Measurements from ENCODE around the gene POLH. TPM values are rescaled to one million over a fixed set of nuclear protein-coding genes. Genes with fewer than 3 reads are reported as not detected.

POLH gene
- total RNA-seq, 1 experiment from 2014 or later: 28.4 TPM

DNA sequence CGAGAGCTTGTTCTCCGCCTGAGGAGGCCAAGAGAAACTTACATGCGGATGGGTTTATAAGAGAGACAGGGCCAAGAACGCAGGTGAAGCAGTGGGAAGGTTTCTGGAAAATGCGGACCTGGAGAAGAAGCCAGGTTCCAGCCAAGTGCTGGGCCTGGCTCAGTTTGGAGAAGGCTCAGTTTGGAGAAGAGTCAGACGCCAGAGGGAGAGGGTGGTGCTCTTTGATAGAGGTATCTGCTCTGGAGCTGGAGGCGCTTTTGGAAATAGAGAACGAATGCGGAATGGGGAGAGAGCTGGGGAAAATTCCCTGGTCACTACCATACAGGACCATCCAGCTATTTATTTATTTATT, 69.6 kb downstream of the POLH start:
- DNase-seq (ENCODE audit: low read depth, low spot score): no peak
- no peak overlapping the region for H3K27ac ChIP-seq (ENCODE audit: low read length)
- no TSS peak for BruUV-seq (replicated peaks)
- in situ Hi-C loops (cut with HindIII; ENCODE audit: low pct_unique_long_range_greater_than_20kb, low sequenced_read_pairs) (no loop called here), intact Hi-C loops (cut with micrococcal nuclease; ENCODE audit: unreplicated experiment) (no loop called here)
- TF ChIP-seq POLR2AphosphoS5 (IDR thresholded peaks at IDR 0.05; ENCODE audit: low read depth, low read length) (no peak), SIN3A (IDR thresholded peaks at IDR 0.05; ENCODE audit: borderline replicate concordance, insufficient read depth, low read depth, low read length) (no peak), REST (IDR thresholded peaks at IDR 0.05; ENCODE audit: insufficient read depth in 1 of 2, low read depth in 2 of 2, low read length in 1 of 2) (no peak), TCF7L2 (IDR thresholded peaks at IDR 0.05; ENCODE audit: low read depth, low read length) (no peak)
- TF ChIP-seq, protein P1, sequence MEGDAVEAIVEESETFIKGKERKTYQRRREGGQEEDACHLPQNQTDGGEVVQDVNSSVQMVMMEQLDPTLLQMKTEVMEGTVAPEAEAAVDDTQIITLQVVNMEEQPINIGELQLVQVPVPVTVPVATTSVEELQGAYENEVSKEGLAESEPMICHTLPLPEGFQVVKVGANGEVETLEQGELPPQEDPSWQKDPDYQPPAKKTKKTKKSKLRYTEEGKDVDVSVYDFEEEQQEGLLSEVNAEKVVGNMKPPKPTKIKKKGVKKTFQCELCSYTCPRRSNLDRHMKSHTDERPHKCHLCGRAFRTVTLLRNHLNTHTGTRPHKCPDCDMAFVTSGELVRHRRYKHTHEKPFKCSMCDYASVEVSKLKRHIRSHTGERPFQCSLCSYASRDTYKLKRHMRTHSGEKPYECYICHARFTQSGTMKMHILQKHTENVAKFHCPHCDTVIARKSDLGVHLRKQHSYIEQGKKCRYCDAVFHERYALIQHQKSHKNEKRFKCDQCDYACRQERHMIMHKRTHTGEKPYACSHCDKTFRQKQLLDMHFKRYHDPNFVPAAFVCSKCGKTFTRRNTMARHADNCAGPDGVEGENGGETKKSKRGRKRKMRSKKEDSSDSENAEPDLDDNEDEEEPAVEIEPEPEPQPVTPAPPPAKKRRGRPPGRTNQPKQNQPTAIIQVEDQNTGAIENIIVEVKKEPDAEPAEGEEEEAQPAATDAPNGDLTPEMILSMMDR (IDR thresholded peaks at IDR 0.05): no peak
- ChIA-PET CTCF (no interaction called here), POLR2A (no interaction called here)
- H3K4me3 ChIP-seq (ENCODE audit: low read depth in 2 of 2, low read length in 2 of 2): peak overlapping the region; percentile 42 to 54
- no peaks in the 10 kb centered on the region for H3K9me3 ChIP-seq (ENCODE audit: control insufficient read depth, insufficient read depth, low read depth, low read length)
- peak; percentile 26; the same call in 1 of the 2 replicates for ATAC-seq
- H3K4me1 ChIP-seq (ENCODE audit: control insufficient read depth, insufficient read depth, low read length): peaks cover 2% of the 10 kb centered on the region; the same call in 1 of the 2 replicates
- H3K36me3 ChIP-seq (ENCODE audit: control insufficient read depth, insufficient read depth, low read length): no peaks in the 10 kb centered on the region
- H3K27me3 ChIP-seq (ENCODE audit: control insufficient read depth, insufficient read depth, low read length): no peaks in the 10 kb centered on the region

GRCh38 chr6:43647613-43648012, 71.6 kb downstream of the POLH start:
- intact Hi-C loops (cut with micrococcal nuclease; ENCODE audit: unreplicated experiment): no loop called here
- ChIA-PET POLR2A (no interaction called here), CTCF (no interaction called here)
- Histone ChIP-seq H3K27me3 (ENCODE audit: control insufficient read depth, insufficient read depth, low read length) (no peaks in the 10 kb centered on the region), H3K4me3 (ENCODE audit: low read depth in 2 of 2, low read length in 2 of 2) (no peak overlapping the region), H3K4me1 (ENCODE audit: control insufficient read depth, insufficient read depth, low read length) (peaks cover 2% of the 10 kb centered on the region; the same call in 1 of the 2 replicates), H3K9me3 (ENCODE audit: control insufficient read depth, insufficient read depth, low read depth, low read length) (no peaks in the 10 kb centered on the region), H3K27ac (ENCODE audit: low read length) (no peak overlapping the region), H3K36me3 (ENCODE audit: control insufficient read depth, insufficient read depth, low read length) (no peaks in the 10 kb centered on the region)
- DNase-seq (ENCODE audit: low read depth, low spot score) (no peak), ATAC-seq (no peak)
- in situ Hi-C loops (cut with HindIII; ENCODE audit: low pct_unique_long_range_greater_than_20kb, low sequenced_read_pairs): no loop called here
- no TSS peak for BruUV-seq (replicated peaks)
- TF ChIP-seq, protein P1 (IDR thresholded peaks at IDR 0.05): no peak
- TF ChIP-seq SIN3A (IDR thresholded peaks at IDR 0.05; ENCODE audit: borderline replicate concordance, insufficient read depth, low read depth, low read length): no peak
- TF ChIP-seq REST (IDR thresholded peaks at IDR 0.05; ENCODE audit: insufficient read depth in 1 of 2, low read depth in 2 of 2, low read length in 1 of 2): no peak
- no peak for TF ChIP-seq POLR2AphosphoS5 (IDR thresholded peaks at IDR 0.05; ENCODE audit: low read depth, low read length)
- TF ChIP-seq TCF7L2 (IDR thresholded peaks at IDR 0.05; ENCODE audit: low read depth, low read length): no peak
